ENCODE results near the gene CEP112.

CEP112 gene

GRCh38 chr17:65609749-65610148, 582.2 kb downstream of the CEP112 start:
- DNase-seq (ENCODE audit: low read depth in 2 of 2, low spot score in 1 of 2): no peak

GRCh38 chr17:65609286-65609685, 582.6 kb downstream of the CEP112 start:
- no peak for DNase-seq (ENCODE audit: low read depth in 2 of 2, low spot score in 1 of 2)

- no peak for DNase-seq (ENCODE audit: low read depth in 2 of 2, low spot score in 1 of 2)
Measured at GRCh38 chr17:65604070-65604469, 587.9 kb downstream of the CEP112 start.

GRCh38 chr17:65601881-65602280, 590.1 kb downstream of the CEP112 start:
- DNase-seq (ENCODE audit: low read depth in 2 of 2, low spot score in 1 of 2): no peak

GRCh38 chr17:65601145-65601544, 590.8 kb downstream of the CEP112 start:
- no peak for DNase-seq (ENCODE audit: low read depth in 2 of 2, low spot score in 1 of 2)

- no peak for DNase-seq (ENCODE audit: low read depth in 2 of 2, low spot score in 1 of 2)
Measured at GRCh38 chr17:65600518-65600917, 591.4 kb downstream of the CEP112 start.

GRCh38 chr17:65599650-65600049, 592.3 kb downstream of the CEP112 start:
- DNase-seq (ENCODE audit: low read depth in 2 of 2, low spot score in 1 of 2): no peak

- DNase-seq (ENCODE audit: low read depth in 2 of 2, low spot score in 1 of 2): no peak
Measured at GRCh38 chr17:65598746-65599145, 593.2 kb downstream of the CEP112 start.

GRCh38 chr17:65595071-65595656, 596.8 kb downstream of the CEP112 start:
- DNase-seq (ENCODE audit: low read depth in 2 of 2, low spot score in 1 of 2): no peak

GRCh38 chr17:65593855-65594845, 597.8 kb downstream of the CEP112 start:
- no peak for DNase-seq (ENCODE audit: low read depth in 2 of 2, low spot score in 1 of 2)

- DNase-seq (ENCODE audit: low read depth in 2 of 2, low spot score in 1 of 2): no peak
Measured at GRCh38 chr17:65593092-65593854, 598.7 kb downstream of the CEP112 start.

- no peak for DNase-seq (ENCODE audit: low read depth in 2 of 2, low spot score in 1 of 2)
Measured at GRCh38 chr17:65592125-65592965, 599.6 kb downstream of the CEP112 start.

- no peak for DNase-seq (ENCODE audit: low read depth in 2 of 2, low spot score in 1 of 2)
Measured at GRCh38 chr17:65589321-65589720, 602.6 kb downstream of the CEP112 start.

GRCh38 chr17:65588181-65588808, 603.6 kb downstream of the CEP112 start:
- no peak for DNase-seq (ENCODE audit: low read depth in 2 of 2, low spot score in 1 of 2)

GRCh38 chr17:65587534-65588180, 604.3 kb downstream of the CEP112 start:
- DNase-seq (ENCODE audit: low read depth in 2 of 2, low spot score in 1 of 2): no peak

- no peak for DNase-seq (ENCODE audit: low read depth in 2 of 2, low spot score in 1 of 2)
Measured at GRCh38 chr17:65586899-65587298, 605.0 kb downstream of the CEP112 start.
